ENCODE data around the gene SAMD10. TPM values are rescaled to one million over a fixed set of nuclear protein-coding genes. Genes with fewer than 3 reads are reported as not detected.

Gene SAMD10
- total RNA-seq, 2 donors from 2014 or later = 33.3 to 33.6 TPM

DNA sequence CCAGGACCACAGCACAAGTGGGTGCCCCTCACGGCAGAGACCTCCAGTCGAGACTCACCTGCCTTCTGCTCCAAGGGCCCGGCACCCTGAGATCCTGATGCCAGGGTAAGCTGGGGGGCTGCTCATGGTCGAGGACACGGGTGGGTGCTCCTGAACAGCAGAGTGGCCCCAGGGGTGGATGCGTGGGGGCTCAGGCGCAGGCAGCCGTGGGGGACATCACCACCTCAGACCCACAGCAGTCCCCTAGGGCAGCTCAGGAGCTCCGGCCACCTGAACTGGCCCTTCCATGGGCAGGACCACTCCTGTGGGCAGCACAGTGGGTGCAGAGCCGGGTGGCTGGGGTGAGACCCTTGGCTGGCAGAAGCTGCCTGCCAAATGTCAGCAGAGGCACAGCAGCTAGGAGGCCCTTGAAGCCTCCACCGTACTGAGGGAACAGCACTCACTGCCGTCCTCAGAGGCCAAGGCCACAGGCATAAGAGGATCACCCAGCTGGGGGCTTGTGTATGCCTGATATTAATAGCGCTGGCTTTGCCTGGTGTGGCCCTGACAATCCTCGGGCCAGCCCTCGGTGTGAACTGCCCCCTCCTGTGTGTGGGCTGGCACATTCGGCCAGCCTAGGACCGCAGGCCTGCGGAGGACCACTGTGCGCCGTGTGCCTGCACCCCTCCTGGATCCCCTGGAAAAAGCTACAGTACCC lies 28.6 kb downstream of the SAMD10 start:
- H3K27ac Mint-ChIP-seq = no peak overlapping the region
- H3K27me3 Mint-ChIP-seq = no peaks in the 10 kb centered on the region
- H3K4me1 Mint-ChIP-seq (ENCODE audit: low read depth in 2 of 2) = peaks cover 38 to 39% of the 10 kb centered on the region in 2 donors

DNA sequence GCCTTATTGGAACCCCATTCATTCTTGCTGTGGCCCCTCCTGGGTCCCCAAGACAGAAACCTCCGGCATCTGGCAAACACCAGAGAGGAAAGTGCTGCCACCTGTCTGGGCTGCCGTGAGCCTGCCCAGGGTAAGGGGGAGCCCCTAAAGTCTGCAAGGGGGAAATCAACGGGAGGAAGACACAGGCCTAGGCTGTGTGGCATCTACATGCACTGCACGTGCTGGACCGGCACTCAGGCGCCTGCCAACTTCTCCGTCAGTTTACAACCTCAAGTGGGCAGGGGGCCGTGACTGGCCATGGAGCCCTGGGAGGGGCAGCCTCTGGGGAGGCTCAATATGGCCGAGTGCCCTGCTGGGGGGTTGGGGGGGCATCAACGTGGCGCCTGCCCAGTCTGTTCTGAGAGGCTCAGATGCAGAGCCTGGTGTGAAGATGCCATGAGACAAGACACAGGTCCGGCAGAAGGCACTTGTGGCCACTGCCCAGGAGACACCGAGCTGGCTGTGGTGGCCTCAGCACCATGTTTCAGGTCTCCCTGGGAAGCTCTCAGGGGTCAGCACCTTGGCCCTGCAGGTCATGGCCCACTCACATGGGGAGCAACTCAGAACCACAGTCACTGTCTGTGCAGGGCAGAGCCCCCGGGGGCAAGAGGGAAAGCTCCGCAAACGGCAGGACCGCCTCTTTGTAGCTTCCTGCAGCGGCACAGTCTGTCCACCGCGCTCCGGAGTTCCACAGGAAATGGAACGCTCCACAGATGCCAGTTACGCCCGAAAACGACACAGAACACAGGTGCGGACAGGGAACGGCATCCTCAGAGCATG lies 31.6 kb downstream of the SAMD10 start:
- H3K36me3 Mint-ChIP-seq = no peaks in the 10 kb centered on the region
- H3K27ac Mint-ChIP-seq = peak overlapping the region; percentile 63 to 85
- peak overlapping the region; percentile 78 for H3K4me3 Mint-ChIP-seq
- no peaks in the 10 kb centered on the region for H3K27me3 Mint-ChIP-seq
- DNase-seq (ENCODE audit: low spot score) = no peak
- peaks cover 23 to 26% of the 10 kb centered on the region in 2 donors for H3K4me1 Mint-ChIP-seq (ENCODE audit: low read depth in 2 of 2)
- no peaks in the 10 kb centered on the region for H3K9me3 Mint-ChIP-seq
- ATAC-seq = no peak

More for the DNA sequence above, 28.6 kb downstream of the SAMD10 start:
- Mint-ChIP-seq H3K4me3 (no peak overlapping the region), H3K36me3 (no peaks in the 10 kb centered on the region), H3K9me3 (no peaks in the 10 kb centered on the region)
- no peak for ATAC-seq
- no peak for DNase-seq (ENCODE audit: low spot score)

DNA sequence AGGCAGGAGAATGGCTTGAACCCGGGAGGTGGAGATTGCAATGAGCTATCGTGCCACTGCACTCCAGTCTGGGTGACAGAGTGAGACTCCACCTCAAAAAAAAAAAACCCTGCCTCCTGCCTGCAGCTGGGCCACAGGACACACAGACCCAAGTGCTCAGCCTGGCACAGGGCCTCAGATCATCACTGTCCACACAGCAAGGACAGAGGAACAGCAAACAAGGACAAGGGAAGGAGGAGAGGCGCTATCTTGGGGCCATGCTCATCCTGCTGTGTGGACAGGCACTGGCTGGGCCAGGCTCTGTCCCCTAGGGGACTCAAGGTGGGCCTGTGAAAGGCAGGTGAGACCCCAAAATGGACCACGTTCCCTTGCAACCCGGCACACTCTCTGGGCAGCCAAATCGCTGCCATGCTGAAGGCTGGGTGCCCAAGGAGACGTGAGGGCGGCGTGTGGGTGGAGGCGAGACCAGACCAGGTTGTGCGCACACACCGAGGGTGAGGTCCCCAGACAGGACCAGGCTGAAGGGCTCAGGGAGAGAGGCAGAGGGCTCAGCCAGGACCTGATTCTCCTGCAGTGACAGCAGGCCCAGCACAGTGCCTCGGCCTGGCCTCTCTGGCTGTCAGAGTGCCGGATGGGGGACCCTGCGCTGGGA lies 32.3 kb downstream of the SAMD10 start:
- DNase-seq (ENCODE audit: low spot score) (no peak), ATAC-seq (no peak)
- Mint-ChIP-seq H3K9me3 (no peaks in the 10 kb centered on the region), H3K36me3 (no peaks in the 10 kb centered on the region), H3K4me1 (ENCODE audit: low read depth in 2 of 2) (peaks cover 26 to 28% of the 10 kb centered on the region in 2 donors), H3K27me3 (no peaks in the 10 kb centered on the region), H3K27ac (no peak overlapping the region), H3K4me3 (no peak overlapping the region)

DNA sequence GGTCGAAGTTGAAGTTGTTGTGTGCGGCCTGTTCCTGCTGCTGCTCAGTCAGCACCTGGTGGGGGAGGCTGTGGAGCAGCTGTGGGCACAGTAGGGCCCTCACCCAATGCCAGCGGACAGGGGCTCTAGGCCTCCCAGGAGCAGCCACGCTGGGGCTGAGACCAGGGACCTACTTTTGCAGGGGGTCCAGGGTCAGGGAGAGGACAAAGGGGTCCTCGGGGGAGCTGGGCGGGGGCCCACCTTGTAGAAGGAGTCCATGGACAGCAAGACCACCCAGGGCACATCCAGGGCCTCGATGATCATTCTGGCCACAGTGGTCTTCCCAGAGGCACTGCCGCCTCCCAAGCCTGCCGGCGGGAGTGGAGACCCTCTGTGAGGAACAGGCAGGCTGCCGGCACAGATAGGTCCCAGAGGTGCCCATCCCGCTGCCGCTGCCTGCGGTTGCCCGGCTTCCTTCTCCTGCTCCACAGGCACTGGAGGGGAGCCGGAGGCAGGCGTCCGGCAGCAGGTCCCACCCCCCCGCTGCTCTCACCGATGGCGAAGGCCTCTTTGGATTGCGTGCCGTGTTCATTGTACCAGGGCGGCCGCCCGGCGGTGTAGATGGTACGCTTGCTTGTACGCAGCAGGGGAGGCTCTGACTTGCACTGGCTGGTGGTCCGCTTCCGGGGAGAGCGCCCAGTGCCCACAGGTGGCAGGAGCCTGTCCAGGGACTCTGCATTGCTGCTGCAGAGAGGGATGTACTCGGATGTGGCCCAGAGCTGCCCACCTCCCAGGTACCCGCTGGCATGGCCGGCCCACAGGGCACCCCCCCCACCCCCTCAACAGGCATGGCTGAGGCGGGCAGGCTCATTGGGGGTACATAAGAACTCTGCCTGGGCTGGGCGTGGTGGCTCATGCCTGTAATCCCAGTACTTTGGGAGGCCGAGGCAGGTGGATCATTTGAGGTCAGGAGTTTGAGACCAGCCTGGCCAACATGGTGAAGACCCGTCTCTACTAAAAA lies 33.2 kb downstream of the SAMD10 start:
- Mint-ChIP-seq H3K9me3 (no peaks in the 10 kb centered on the region), H3K27ac (no peak overlapping the region), H3K4me3 (no peak overlapping the region), H3K27me3 (no peaks in the 10 kb centered on the region), H3K36me3 (no peaks in the 10 kb centered on the region), H3K4me1 (ENCODE audit: low read depth in 2 of 2) (peaks cover 32 to 33% of the 10 kb centered on the region in 2 donors)
- DNase-seq (ENCODE audit: low spot score) (no peak), ATAC-seq (no peak)

DNA sequence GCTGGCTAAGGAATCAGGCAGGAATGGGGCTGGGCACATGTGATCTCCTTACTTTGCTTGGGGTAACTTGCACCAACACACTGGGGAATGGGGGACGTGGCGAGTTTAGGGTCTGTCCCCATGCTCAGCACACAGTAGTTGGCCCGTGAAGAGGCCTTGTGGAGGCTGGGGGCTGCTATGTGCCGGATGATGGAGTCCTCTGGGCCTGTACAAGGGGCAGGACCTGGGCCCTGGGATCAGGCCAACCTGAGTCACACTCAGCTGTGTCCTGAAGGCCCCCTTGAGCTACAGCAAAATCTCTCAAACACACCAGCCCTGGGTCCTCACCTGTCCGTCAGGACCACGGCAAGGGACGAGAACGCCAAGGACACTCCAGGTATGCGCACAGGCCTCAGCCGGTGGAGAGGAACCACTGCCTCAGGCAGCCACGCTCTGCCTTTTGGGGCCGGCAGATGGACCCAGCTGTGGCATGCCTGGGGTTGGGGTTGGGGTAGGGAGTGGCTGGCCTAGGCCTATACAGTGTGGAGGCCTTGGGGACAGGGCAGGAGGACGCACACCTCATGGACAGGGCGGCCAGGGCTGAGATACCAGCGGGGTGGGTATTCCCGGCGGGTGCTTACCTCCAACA lies 34.3 kb downstream of the SAMD10 start:
- Mint-ChIP-seq H3K9me3 (no peaks in the 10 kb centered on the region), H3K36me3 (no peaks in the 10 kb centered on the region), H3K27me3 (no peaks in the 10 kb centered on the region), H3K4me3 (no peak overlapping the region), H3K4me1 (ENCODE audit: low read depth in 2 of 2) (peaks cover 36% of the 10 kb centered on the region in 2 donors), H3K27ac (no peak overlapping the region)
- DNase-seq (ENCODE audit: low spot score) = no peak
- no peak for ATAC-seq

DNA sequence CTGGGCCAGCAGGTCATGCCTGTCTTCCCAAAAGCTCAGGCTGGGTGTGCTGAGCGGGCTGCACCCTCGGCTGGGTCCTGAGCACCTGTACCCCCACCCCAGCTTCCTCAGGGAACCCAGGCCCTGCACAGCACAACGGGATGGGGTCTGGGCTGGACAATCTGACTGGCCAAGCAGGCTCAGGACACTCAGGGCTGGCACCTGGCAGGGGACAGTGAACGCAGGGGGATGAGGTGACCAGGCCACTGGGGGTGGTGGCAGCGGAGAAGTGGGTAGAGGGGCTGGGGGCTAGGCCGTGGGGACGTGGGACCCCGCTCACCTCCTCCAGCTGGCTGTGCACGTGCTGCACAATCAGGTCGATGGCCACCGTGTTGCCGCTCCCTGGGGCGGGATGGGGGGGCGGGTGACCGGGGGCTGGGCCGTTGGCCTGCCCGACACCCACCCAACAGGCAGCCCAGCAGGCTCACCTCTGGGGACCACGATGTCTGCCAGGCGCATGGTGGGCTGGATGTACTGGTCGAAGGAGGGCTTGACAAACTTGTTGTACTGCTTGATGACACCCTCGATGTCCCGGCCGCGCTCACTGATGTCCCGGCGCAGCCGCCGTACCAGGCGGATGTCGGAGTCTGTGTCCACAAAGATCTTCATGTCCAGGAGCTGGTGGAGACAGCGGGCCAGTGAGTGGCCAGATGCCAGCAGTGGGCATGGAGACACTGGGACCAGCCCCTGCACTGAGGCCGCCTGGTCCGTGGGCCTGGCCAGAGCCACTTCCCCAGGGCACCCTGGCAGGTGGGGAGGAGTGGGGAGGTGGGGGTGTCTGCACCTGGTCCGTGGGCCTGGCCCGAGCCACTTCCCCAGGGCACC lies 35.1 kb downstream of the SAMD10 start:
- H3K4me3 Mint-ChIP-seq = no peak overlapping the region
- no peaks in the 10 kb centered on the region for H3K36me3 Mint-ChIP-seq
- H3K4me1 Mint-ChIP-seq (ENCODE audit: low read depth in 2 of 2) = peaks cover 32 to 36% of the 10 kb centered on the region in 2 donors
- H3K27ac Mint-ChIP-seq = no peak overlapping the region
- no peaks in the 10 kb centered on the region for H3K27me3 Mint-ChIP-seq
- ATAC-seq (no peak), DNase-seq (ENCODE audit: low spot score) (no peak)
- no peaks in the 10 kb centered on the region for H3K9me3 Mint-ChIP-seq

DNA sequence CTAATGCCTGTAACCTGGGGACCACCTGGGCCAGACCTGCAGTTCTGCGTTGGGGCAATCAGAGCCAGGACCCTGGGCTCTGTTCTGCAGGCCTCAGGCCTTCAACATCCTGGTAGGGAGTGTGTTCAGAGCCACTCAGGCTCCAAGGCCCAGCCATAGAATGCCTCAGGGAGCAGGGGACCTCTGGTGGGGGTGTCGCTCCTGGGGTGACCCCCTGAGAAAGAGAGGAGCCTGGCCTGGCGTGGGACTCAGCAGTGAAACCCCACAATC lies 35.7 kb downstream of the SAMD10 start:
- Mint-ChIP-seq H3K27ac (no peak overlapping the region), H3K36me3 (no peaks in the 10 kb centered on the region), H3K4me1 (ENCODE audit: low read depth in 2 of 2) (peaks cover 27 to 31% of the 10 kb centered on the region in 2 donors), H3K27me3 (no peaks in the 10 kb centered on the region), H3K9me3 (no peaks in the 10 kb centered on the region), H3K4me3 (no peak overlapping the region)
- DNase-seq (ENCODE audit: low spot score) (no peak), ATAC-seq (no peak)

DNA sequence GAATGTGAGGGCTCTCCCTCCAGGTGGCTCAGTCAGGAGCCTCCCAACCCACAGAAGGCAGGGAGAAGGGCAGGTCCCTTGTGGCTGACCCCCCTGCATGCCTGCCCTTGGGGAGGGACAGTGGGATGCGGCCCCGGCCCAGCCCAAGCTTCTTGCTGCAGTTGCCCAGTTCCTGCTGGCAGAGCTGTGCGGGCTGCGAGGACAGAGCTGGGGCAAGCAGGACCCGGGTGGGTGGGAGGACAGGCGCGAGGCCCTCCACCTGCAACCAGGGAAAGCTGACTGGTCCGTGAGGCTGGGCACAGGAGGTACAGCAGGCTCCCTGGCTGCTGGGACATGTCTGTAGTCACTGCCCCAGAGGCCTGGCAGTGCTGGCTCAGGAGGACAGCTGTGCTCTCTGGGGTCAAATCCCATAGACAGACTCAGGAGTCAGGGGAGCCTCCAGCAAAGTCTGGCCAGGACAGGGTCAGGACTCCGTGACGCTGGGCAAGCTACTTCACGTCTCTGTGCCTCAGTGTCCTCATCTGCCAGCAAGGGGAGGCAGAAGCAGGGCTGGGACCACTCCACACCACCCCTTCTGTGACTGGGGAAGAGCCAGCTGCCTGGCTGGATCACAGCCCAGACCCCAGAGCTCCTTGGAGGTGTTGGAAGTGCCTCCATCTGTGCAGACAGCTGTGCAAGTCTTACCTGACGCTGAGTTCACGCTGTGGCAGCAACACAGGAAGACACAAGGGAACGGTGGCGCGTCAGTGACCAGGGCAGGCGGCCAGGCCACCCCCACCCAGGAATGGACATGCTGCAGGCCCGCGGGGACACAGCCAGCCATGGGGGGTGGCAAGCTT lies 36.3 kb downstream of the SAMD10 start:
- ATAC-seq = no peak
- Mint-ChIP-seq H3K4me1 (ENCODE audit: low read depth in 2 of 2) (peaks cover 23 to 25% of the 10 kb centered on the region in 2 donors), H3K27me3 (no peaks in the 10 kb centered on the region)

DNA sequence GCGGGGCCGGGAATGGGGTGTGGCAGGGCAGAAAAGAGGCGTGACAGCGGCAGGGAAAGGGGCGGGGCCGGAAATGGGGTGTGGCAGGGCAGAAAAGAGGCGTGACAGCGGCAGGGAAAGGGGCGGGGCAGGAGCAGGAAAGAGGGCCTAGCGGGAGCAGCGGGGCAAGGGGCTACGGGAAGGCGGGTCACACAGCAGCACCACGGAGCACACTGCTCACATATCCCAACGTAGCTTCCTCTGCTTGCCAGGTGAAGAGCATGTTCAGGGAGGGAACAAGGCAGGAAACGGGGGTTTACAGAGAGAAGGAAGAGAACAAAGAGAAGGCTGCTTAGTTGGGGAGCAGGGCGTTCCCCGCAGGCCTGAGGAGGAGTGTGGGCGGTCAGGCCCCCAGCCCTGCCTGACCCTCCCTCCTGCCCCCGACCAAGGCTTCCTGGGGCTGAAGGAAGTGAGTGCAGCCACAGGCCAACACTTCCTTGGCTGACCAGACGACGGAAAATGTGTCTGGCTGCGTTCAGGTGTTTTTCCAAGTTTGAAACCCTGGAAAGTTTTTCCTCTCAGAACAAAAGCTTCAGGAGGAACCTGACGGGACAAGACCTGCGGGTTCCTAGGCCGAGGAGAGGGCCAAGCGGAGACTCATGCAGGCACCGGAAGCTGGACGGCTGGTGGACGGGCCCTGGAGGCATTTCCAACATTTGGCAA lies 37.0 kb downstream of the SAMD10 start:
- H3K27me3 Mint-ChIP-seq = no peaks in the 10 kb centered on the region
- H3K4me1 Mint-ChIP-seq (ENCODE audit: low read depth in 2 of 2) = peaks cover 16 to 20% of the 10 kb centered on the region in 2 donors
- no peaks in the 10 kb centered on the region for H3K9me3 Mint-ChIP-seq
- H3K4me3 Mint-ChIP-seq = peak overlapping the region; percentile 63
- no peaks in the 10 kb centered on the region for H3K36me3 Mint-ChIP-seq
- no peak for DNase-seq (ENCODE audit: low spot score)
- no peak for ATAC-seq
- peak overlapping the region; percentile 49 to 70 for H3K27ac Mint-ChIP-seq

More for the DNA sequence above, 36.3 kb downstream of the SAMD10 start:
- no peak for DNase-seq (ENCODE audit: low spot score)
- Mint-ChIP-seq H3K27ac (no peak overlapping the region), H3K9me3 (no peaks in the 10 kb centered on the region), H3K36me3 (no peaks in the 10 kb centered on the region), H3K4me3 (no peak overlapping the region)

DNA sequence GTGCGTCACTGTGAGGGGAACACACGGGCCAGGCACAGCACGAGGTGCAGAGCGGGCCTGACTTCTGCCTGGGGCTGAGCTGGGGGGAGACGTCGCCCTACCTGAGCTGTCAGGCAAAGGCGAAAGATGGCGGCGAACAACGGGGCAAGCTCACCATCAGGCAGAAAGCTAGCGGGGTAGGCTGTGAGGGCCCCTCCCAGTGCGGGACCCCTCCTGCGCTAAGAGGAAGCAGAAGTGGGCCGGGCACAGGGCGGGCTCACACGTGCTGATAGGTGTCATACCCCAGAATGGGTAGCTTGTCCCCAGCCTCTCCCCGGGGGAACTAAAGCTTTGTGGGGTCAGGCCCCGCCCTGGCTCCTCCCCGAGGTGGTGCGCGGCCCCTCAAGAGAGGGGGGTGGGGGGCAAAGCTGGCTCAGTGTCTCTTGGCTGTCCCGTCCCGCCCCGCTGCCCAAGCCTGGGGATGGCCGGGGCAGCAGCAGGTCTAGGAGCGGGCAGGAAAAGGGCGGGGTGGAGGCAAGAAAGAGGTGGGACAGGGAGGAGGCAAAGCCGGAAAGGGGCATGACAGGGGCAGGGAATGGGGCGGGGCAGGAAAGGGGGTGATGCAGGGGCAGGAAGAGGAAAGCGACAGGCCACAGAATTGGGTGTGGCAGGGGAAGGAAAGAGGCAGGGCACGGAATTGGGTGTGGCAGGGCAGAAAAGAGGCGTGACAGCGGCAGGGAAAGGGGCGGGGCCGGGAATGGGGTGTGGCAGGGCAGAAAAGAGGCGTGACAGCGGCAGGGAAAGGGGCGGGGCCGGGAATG lies 38.0 kb downstream of the SAMD10 start:
- Mint-ChIP-seq H3K4me1 (ENCODE audit: low read depth in 2 of 2) (peaks cover 10 to 14% of the 10 kb centered on the region in 2 donors), H3K9me3 (no peaks in the 10 kb centered on the region), H3K4me3 (peak overlapping the region; percentile 57), H3K36me3 (no peaks in the 10 kb centered on the region), H3K27me3 (no peaks in the 10 kb centered on the region), H3K27ac (peak overlapping the region; percentile 49 to 70)
- ATAC-seq (peak; percentile 86 to 93), DNase-seq (ENCODE audit: low spot score) (peak; percentile 87)

Measured in natural killer cell treated with Interleukin-12 subunit alpha and Interleukin-12 subunit beta and Interleukin-15 and Interleukin-18, amount 100 ng/mL, for 72 hours (primary cell).